OCI-LY7 (cell line): ENCODE results near the gene RTP5.

Source experiments
- EZH2phosphoT487 ChIP-seq: fragments of 200-600 bp; sonication (generic); IDR thresholded peaks from 2 replicates; pipeline ENCODE4 v1.6.1; 2018; ENCODE audit warnings: low read depth, borderline replicate concordance, mild to moderate bottlenecking, mixed run types, antibody characterized with exemption, low read length, moderate library complexity, mixed read lengths
- TF ChIP-seq, protein P1 (sequence below): fragments of 200-600 bp; sonication (generic); conservative IDR thresholded peaks from 2 replicates; pipeline ENCODE4 v1.5.1; 2014; ENCODE audit warnings: mild to moderate bottlenecking, antibody characterized with exemption, low read length, moderate library complexity, mixed read lengths

DNA sequence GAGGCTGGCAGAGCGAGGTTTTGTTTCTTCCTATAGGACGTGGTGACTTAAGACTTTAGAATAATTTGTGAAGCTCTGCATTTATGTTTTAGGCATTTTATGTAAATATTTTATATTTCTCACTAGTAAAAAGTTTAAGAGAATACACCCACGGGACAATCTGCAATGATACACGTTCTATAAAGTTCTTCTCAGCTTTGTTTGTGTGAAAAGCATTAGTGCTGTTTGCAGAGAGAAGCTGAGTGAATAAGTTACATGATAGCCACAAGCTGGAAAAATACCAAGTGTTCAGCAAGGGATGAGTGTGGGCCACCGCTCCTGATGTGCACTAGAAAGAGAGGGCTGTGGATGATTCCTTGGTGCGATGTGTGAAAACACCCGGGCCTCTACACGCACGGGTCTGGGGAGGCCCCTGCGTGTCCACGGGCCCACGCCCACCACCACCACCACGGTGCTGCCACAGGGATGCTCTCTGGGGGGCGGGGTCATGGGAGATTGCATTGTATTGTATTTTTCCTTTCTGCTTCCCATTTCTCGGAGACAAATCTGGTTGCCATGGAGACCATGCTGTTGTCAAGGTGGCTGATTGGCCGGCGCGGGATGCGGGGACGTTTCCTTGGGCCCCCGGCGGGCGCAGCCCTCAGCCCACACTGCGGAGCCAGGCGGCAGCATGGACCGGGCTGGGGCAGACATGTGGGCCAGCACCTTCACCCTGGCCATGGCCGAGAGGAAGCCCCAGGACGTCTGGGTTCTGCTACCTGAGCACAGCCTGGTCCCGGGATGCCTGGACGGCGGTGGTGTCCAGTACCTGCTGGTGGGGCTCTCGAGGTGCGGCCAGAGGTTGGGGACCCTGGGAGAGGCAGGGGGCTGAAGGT lies at the start of gene RTP5:
- TF ChIP-seq, protein P1, sequence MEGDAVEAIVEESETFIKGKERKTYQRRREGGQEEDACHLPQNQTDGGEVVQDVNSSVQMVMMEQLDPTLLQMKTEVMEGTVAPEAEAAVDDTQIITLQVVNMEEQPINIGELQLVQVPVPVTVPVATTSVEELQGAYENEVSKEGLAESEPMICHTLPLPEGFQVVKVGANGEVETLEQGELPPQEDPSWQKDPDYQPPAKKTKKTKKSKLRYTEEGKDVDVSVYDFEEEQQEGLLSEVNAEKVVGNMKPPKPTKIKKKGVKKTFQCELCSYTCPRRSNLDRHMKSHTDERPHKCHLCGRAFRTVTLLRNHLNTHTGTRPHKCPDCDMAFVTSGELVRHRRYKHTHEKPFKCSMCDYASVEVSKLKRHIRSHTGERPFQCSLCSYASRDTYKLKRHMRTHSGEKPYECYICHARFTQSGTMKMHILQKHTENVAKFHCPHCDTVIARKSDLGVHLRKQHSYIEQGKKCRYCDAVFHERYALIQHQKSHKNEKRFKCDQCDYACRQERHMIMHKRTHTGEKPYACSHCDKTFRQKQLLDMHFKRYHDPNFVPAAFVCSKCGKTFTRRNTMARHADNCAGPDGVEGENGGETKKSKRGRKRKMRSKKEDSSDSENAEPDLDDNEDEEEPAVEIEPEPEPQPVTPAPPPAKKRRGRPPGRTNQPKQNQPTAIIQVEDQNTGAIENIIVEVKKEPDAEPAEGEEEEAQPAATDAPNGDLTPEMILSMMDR: no peak
- no peak for TF ChIP-seq EZH2phosphoT487
